Testis (tissue), 2 donors: Measurements from ENCODE around the gene MEG3.

Experiments
- POLR2A ChIP-seq: fragments of 450-650 bp; IDR thresholded peaks from one replicate; pipeline ENCODE4 v1.6.1; 2017; ENCODE audit warnings: antibody characterized with exemption, mild to moderate bottlenecking, moderate library complexity
- TF ChIP-seq, protein P1 (sequence below), 3 experiments: fragments of 450-650 bp in 2 of 3; fragments of 200-600 bp in 1 of 3; sonication (generic) in 1 of 3; IDR thresholded peaks; one replicate each; pipeline ENCODE4 v1.5.1; 2016 to 2019; ENCODE audit warnings: antibody characterized with exemption in 3 of 3, mild to moderate bottlenecking in 2 of 3, moderate library complexity in 1 of 3

DNA sequence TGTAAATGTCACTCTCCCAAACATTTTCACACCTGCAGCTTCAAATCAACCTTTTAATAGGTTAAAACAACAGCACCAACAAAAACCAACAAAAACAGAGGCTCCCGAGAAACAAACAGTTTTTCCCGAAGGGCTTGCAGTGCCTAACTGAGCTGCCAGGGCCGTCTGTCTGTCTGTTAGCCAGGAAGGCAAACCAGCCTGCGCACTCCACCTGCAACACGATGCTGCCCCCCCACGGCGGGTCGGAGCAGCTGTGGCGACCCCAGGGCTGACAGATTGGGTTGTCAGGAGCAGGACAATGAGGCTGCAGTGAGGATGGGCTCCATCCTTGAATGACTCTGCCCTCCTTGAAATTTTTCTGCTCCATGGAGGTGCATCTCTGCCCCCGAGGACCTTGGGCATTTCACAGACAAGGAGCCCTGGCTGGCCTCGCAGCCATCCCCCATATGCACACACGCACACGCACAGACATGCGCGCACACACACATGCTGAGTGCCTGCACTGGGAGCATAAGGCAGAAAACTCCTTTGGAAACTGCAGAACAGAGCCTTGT lies 75.0 kb downstream of the MEG3 start:
- TF ChIP-seq, protein P1, sequence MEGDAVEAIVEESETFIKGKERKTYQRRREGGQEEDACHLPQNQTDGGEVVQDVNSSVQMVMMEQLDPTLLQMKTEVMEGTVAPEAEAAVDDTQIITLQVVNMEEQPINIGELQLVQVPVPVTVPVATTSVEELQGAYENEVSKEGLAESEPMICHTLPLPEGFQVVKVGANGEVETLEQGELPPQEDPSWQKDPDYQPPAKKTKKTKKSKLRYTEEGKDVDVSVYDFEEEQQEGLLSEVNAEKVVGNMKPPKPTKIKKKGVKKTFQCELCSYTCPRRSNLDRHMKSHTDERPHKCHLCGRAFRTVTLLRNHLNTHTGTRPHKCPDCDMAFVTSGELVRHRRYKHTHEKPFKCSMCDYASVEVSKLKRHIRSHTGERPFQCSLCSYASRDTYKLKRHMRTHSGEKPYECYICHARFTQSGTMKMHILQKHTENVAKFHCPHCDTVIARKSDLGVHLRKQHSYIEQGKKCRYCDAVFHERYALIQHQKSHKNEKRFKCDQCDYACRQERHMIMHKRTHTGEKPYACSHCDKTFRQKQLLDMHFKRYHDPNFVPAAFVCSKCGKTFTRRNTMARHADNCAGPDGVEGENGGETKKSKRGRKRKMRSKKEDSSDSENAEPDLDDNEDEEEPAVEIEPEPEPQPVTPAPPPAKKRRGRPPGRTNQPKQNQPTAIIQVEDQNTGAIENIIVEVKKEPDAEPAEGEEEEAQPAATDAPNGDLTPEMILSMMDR (IDR thresholded peaks at IDR 0.05), result peak in 1 of 3 experiments; percentile 15
- TF ChIP-seq POLR2A, result no peak
